HG03025 (cell line): ENCODE data around the gene STAM2.
"Not testable (repeated sequence)": the region's sequence is repeated elsewhere in the genome, so short reads cannot be mapped to it uniquely, and the experiment has no call there.

Source experiments
- ATAC-seq: cut with Tn5 transposase; IDR thresholded peaks from one replicate; pipeline ENCODE4 v1.9.1; 2021; ENCODE audit warnings: mild to moderate bottlenecking, moderate library complexity; ENCODE audit not compliant: unreplicated experiment, low FRiP score

The STAM2 gene

GRCh38 chr2:152115952-152116351 lies 59.6 kb downstream of the STAM2 start:
- ATAC-seq: no peak

- ATAC-seq: no peak
These were observed 61.2 kb downstream of the STAM2 start for GRCh38 chr2:152114366-152114765.

GRCh38 chr2:152107140-152107539 lies 68.4 kb downstream of the STAM2 start:
- not testable (repeated sequence) for ATAC-seq

- ATAC-seq: no peak
These were observed 69.1 kb downstream of the STAM2 start for GRCh38 chr2:152106464-152106863.

GRCh38 chr2:152103271-152103670 lies 72.3 kb downstream of the STAM2 start:
- no peak for ATAC-seq

- ATAC-seq: no peak
These were observed 74.6 kb downstream of the STAM2 start for GRCh38 chr2:152100961-152101360.

- ATAC-seq: no peak
These were observed 76.1 kb downstream of the STAM2 start for GRCh38 chr2:152099367-152100050.

GRCh38 chr2:152098496-152099366 lies 76.8 kb downstream of the STAM2 start, which contains the start of gene CACNB4:
TSS of gene CACNB4 (minus strand) at chr2:152099044.
- ATAC-seq: no peak

- ATAC-seq: no peak
These were observed 77.6 kb downstream of the STAM2 start for GRCh38 chr2:152097801-152098495.

- ATAC-seq: no peak
These were observed 78.2 kb downstream of the STAM2 start for GRCh38 chr2:152097290-152097800.

- no peak for ATAC-seq
These were observed 80.4 kb downstream of the STAM2 start for GRCh38 chr2:152095146-152095545.

- no peak for ATAC-seq
These were observed 81.5 kb downstream of the STAM2 start for GRCh38 chr2:152094014-152094413.

GRCh38 chr2:152093464-152093863 lies 82.1 kb downstream of the STAM2 start:
- ATAC-seq: no peak

GRCh38 chr2:152092095-152092494 lies 83.5 kb downstream of the STAM2 start:
- ATAC-seq: no peak

- not testable (repeated sequence) for ATAC-seq
These were observed 84.8 kb downstream of the STAM2 start for GRCh38 chr2:152090726-152091125.

GRCh38 chr2:152089238-152089637 lies 86.3 kb downstream of the STAM2 start:
- no peak for ATAC-seq

GRCh38 chr2:152088006-152088405 lies 87.6 kb downstream of the STAM2 start:
- ATAC-seq: no peak

- no peak for ATAC-seq
These were observed 89.3 kb downstream of the STAM2 start for GRCh38 chr2:152086231-152086630.

GRCh38 chr2:152084076-152084475 lies 91.5 kb downstream of the STAM2 start:
- ATAC-seq: no peak

GRCh38 chr2:152083202-152083875 lies 92.2 kb downstream of the STAM2 start:
- ATAC-seq: no peak
